B cell (primary cell): Measurements from ENCODE around the gene FBXO3. TPM values are rescaled to one million over a fixed set of nuclear protein-coding genes. Genes with fewer than 3 reads are reported as not detected.

Experiments used
- ATAC-seq: fragments of 200-7000 bp; cut with Tn5 transposase; one replicate; pipeline ENCODE4 v1.10.0; 2021; ENCODE audit warnings: low read depth, mild to moderate bottlenecking, moderate number of reproducible peaks, moderate library complexity
- CTCF ChIA-PET: fragments of 350-600 bp; sonication (Branson Sonifier 250); formaldehyde crosslinking; loops from one replicate; lab custom pipeline; 2021; ENCODE audit warnings: antibody characterized with exemption, inconsistent platforms; lab: Charles Lee
- POLR2A ChIA-PET: fragments of 350-600 bp; sonication (Branson Sonifier 250); formaldehyde crosslinking; loops from one replicate; lab custom pipeline; 2021; ENCODE audit warnings: antibody characterized with exemption; lab: Charles Lee
- DNase-seq: peaks from one replicate; pipeline ENCODE4 v3.0.0; 2013
- H2AFZ ChIP-seq: 2 replicates; pipeline ENCODE4 v1.6.1; 2012; ENCODE audit warnings: mild to moderate bottlenecking, low read depth, low read length; ENCODE audit not compliant: insufficient read depth, poor library complexity, severe bottlenecking
- H3K27ac ChIP-seq, 2 donors: 1 replicate in 1 of 2; 2 replicates in 1 of 2; pipeline ENCODE4 v1.5.1; 2012 to 2013; ENCODE audit warnings: low read length in 2 of 2, mild to moderate bottlenecking in 2 of 2, moderate library complexity in 1 of 2
- H3K27me3 ChIP-seq, 4 experiments: fragments of 200-600 bp in 1 of 4; sonication (generic) in 1 of 4; replicated peaks in 1 of 4; 1 replicate in 2 of 4; 2 replicates in 2 of 4; pipeline versions ENCODE4 v1.6.1 to v1.7.0; 2013 to 2016; ENCODE audit warnings: low read length in 3 of 4, mild to moderate bottlenecking in 2 of 4, mixed read lengths in 1 of 4, moderate library complexity in 1 of 4; ENCODE audit not compliant: insufficient read depth in 4 of 4, control insufficient read depth in 3 of 4; ENCODE audit errors: control extremely low read depth in 1 of 4
- H3K36me3 ChIP-seq, 2 experiments: replicated peaks in 1 of 2; 1 replicate in 1 of 2; 2 replicates in 1 of 2; pipeline versions ENCODE4 v1.6.1 to v1.7.1; 2013; ENCODE audit warnings: low read length in 1 of 2; ENCODE audit not compliant: insufficient read depth in 2 of 2, control insufficient read depth in 1 of 2; ENCODE audit errors: control extremely low read depth in 1 of 2, extremely low read depth in 1 of 2
- H3K4me1 ChIP-seq, 2 donors: fragments of 200-600 bp in 1 of 2; sonication (generic) in 1 of 2; 1 replicate in 1 of 2; 2 replicates in 1 of 2; pipeline versions ENCODE4 v1.5.1 to v1.6.1; 2013 to 2017; ENCODE audit warnings: low read length in 2 of 2; ENCODE audit not compliant: control insufficient read depth in 2 of 2, insufficient read depth in 2 of 2
- H3K4me2 ChIP-seq: replicated peaks from 2 replicates; pipeline ENCODE3; 2012; ENCODE audit warnings: mild to moderate bottlenecking, low read depth, low read length; ENCODE audit not compliant: poor library complexity, severe bottlenecking
- H3K4me3 ChIP-seq, 5 experiments: fragments of 200-600 bp in 1 of 5; sonication (generic) in 1 of 5; 1 replicate in 3 of 5; 2 replicates in 2 of 5; pipeline versions ENCODE4 v1.5.1 to v1.7.0; 2011 to 2016; ENCODE audit warnings: low read length in 4 of 5, mild to moderate bottlenecking in 4 of 5, low read depth in 2 of 5, control low read depth in 1 of 5, moderate library complexity in 1 of 5; ENCODE audit not compliant: insufficient read depth in 1 of 5; ENCODE audit errors: control extremely low read depth in 1 of 5, extremely low read depth in 1 of 5
- H3K79me2 ChIP-seq: fragments of 200-600 bp; sonication (generic); one replicate; pipeline ENCODE4 v1.6.0; 2016; ENCODE audit warnings: low read length; ENCODE audit not compliant: control insufficient read depth, insufficient read depth
- H3K9ac ChIP-seq: fragments of 200-600 bp; sonication (generic); 2 replicates; pipeline ENCODE4 v1.6.1; 2017; ENCODE audit warnings: mild to moderate bottlenecking, low read length, moderate library complexity
- H3K9me3 ChIP-seq, 3 donors: one replicate each; pipeline versions ENCODE4 v1.6.1 to v1.7.1; 2013; ENCODE audit warnings: low read length in 2 of 3; ENCODE audit not compliant: control insufficient read depth in 2 of 3, insufficient read depth in 1 of 3; ENCODE audit errors: control extremely low read depth in 1 of 3
- H4K20me1 ChIP-seq: 2 replicates; pipeline ENCODE4 v1.6.0; 2012; ENCODE audit warnings: mild to moderate bottlenecking, low read length; ENCODE audit not compliant: insufficient read depth, control insufficient read depth, poor library complexity, severe bottlenecking
- H3K27ac Mint-ChIP-seq: one replicate; pipeline ENCODE4 v1.8.0; 2021; ENCODE audit warnings: mixed read lengths
- H3K27me3 Mint-ChIP-seq: one replicate; pipeline ENCODE4 v1.8.0; 2021; ENCODE audit warnings: mixed read lengths
- H3K4me1 Mint-ChIP-seq: one replicate; pipeline ENCODE4 v1.8.0; 2021; ENCODE audit warnings: mixed read lengths
- H3K4me3 Mint-ChIP-seq: one replicate; pipeline ENCODE4 v1.8.0; 2021; ENCODE audit warnings: mixed read lengths
- H3K9me3 Mint-ChIP-seq: one replicate; pipeline ENCODE4 v1.8.0; 2022; ENCODE audit warnings: mixed read lengths; ENCODE audit not compliant: insufficient read depth
- CTCF ChIP-seq: fragments of 200-600 bp; IDR thresholded peaks from one replicate; pipeline ENCODE4 v1.8.0; 2022; ENCODE audit warnings: antibody characterized with exemption, mild to moderate bottlenecking
- EZH2 ChIP-seq: IDR thresholded peaks from 2 replicates; pipeline ENCODE4 v1.6.1; 2012; ENCODE audit warnings: borderline replicate concordance, low read depth, mild to moderate bottlenecking, moderate library complexity, low read length; ENCODE audit not compliant: insufficient read depth, poor library complexity, severe bottlenecking
- WGBS: methylation state at CpG from one replicate; pipeline ENCODE4 v1.1.5; 2013; ENCODE audit warnings: missing lambda C conversion rate; ENCODE audit not compliant: insufficient coverage; 5-methylcytosine and 5-hydroxymethylcytosine counted together
- intact Hi-C: fragments of 100-400 bp; cut with micrococcal nuclease; formaldehyde crosslinking; loops from one replicate; pipeline ENCODE4 v1.10.0; 2022
- polyA plus RNA-seq: library from polyadenylated mRNA; depleted of rRNA; stranded (reverse); fragments of >200 nt; gene quantifications from 2 replicates; pipeline ENCODE4 v1.2.3, GENCODE V29; 2012
- total RNA-seq, 2 donors: library from RNA; stranded (reverse); fragments of 120-200 nt in 1 of 2; gene quantifications; 1 replicate in 1 of 2; 2 replicates in 1 of 2; pipeline versions ENCODE4 v1.2.3 to v1.2.4, GENCODE V29; 2013 to 2022

The FBXO3 gene
- total and polyA plus RNA-seq, 2 donors (not counting 1 experiment from before 2014, with no cell fraction given) = 16.8 to 34.3 TPM

- H3K4me2 ChIP-seq = no peak overlapping the region
- CTCF ChIA-PET = interaction anchor here (1.3 kb wide), 1 partner anchor 48 kb away, joined by 3 read pairs; no protein-coding TSS in a partner anchor
Measured at GRCh38 chr11:33695051-33695566, 79.2 kb downstream of the FBXO3 start.

More at GRCh38 chr11:33695051-33695566, 79.2 kb downstream of the FBXO3 start:
- H3K4me1 ChIP-seq = peaks cover 0 to 6% of the 10 kb centered on the region in 2 donors
- H2AFZ ChIP-seq = no peak overlapping the region
- no peak for ATAC-seq
- intact Hi-C loops = no loop called here
- POLR2A ChIA-PET = no interaction called here
- H3K9me3 ChIP-seq = peaks cover 0 to 3% (median 0%) of the 10 kb centered on the region in 3 donors
- no peaks in the 10 kb centered on the region for H3K79me2 ChIP-seq
- H3K36me3 ChIP-seq = no peaks in the 10 kb centered on the region
- Mint-ChIP-seq H3K4me1 (peaks cover 9% of the 10 kb centered on the region), H3K9me3 (no peaks in the 10 kb centered on the region), H3K4me3 (no peak overlapping the region), H3K27me3 (peaks cover 13% of the 10 kb centered on the region), H3K27ac (no peak overlapping the region)
- TF ChIP-seq CTCF (no peak), EZH2 (no peak)
- H3K9ac ChIP-seq = no peak overlapping the region
- H3K4me3 ChIP-seq = no peak overlapping the region
- peaks cover 0 to 20% (median 4%) of the 10 kb centered on the region in 4 experiments for H3K27me3 ChIP-seq
- 97% methylated on average over 3 of the region's 4 CpGs for WGBS
- no peaks in the 10 kb centered on the region for H4K20me1 ChIP-seq
- H3K27ac ChIP-seq = no peak overlapping the region
- no peak for DNase-seq
